Measurements from ENCODE around the gene INA. TPM values are rescaled to one million over a fixed set of nuclear protein-coding genes. Genes with fewer than 3 reads are reported as not detected.
A peak's percentile ranks its signal among the peaks of the same experiment; 100 is the strongest.

INA gene
- total RNA-seq, 1 donor from 2014 or later = 1.4 TPM

GRCh38 chr10:103273041-103273441, 3.9 kb upstream of the INA start:
- DNase-seq (ENCODE audit: low spot score) = peak; percentile 80

GRCh38 chr10:103276251-103276895, 565 bp upstream of the INA start:
- DNase-seq (ENCODE audit: low spot score) = no peak

GRCh38 chr10:103277713-103278536, 987 bp downstream of the INA start:
- no peak for DNase-seq (ENCODE audit: low spot score)

- DNase-seq (ENCODE audit: low spot score) = no peak
These were observed 1.5 kb downstream of the INA start for GRCh38 chr10:103278537-103278823.

- peak; percentile 55 for DNase-seq (ENCODE audit: low spot score)
These were observed 1.9 kb downstream of the INA start for GRCh38 chr10:103278862-103279298.

GRCh38 chr10:103280031-103280430, 3.1 kb downstream of the INA start:
- DNase-seq (ENCODE audit: low spot score) = no peak

- DNase-seq (ENCODE audit: low spot score) = no peak
These were observed 3.6 kb downstream of the INA start for GRCh38 chr10:103280506-103280905.

GRCh38 chr10:103281753-103282152, 4.8 kb downstream of the INA start:
- DNase-seq (ENCODE audit: low spot score) = peak; percentile 90

- DNase-seq (ENCODE audit: low spot score) = peak; percentile 36
These were observed 6.0 kb downstream of the INA start for GRCh38 chr10:103282961-103283360.

- no peak for DNase-seq (ENCODE audit: low spot score)
These were observed 7.2 kb downstream of the INA start for GRCh38 chr10:103284170-103284569.

GRCh38 chr10:103287992-103288391, 11.1 kb downstream of the INA start:
- no peak for DNase-seq (ENCODE audit: low spot score)

GRCh38 chr10:103291588-103291987, 14.7 kb downstream of the INA start:
- no peak for DNase-seq (ENCODE audit: low spot score)

- peak; percentile 93 for DNase-seq (ENCODE audit: low spot score)
These were observed 18.6 kb downstream of the INA start for GRCh38 chr10:103295374-103296015.

- DNase-seq (ENCODE audit: low spot score) = no peak
These were observed 30.7 kb downstream of the INA start for GRCh38 chr10:103307594-103307993.

- no peak for DNase-seq (ENCODE audit: low spot score)
These were observed 33.3 kb downstream of the INA start for GRCh38 chr10:103310197-103310596.

GRCh38 chr10:103316087-103316486, 39.1 kb downstream of the INA start:
- no peak for DNase-seq (ENCODE audit: low spot score)

- DNase-seq (ENCODE audit: low spot score) = no peak
These were observed 51.0 kb downstream of the INA start for GRCh38 chr10:103327906-103328305.

- peak; percentile 23 for DNase-seq (ENCODE audit: low spot score)
These were observed 57.1 kb downstream of the INA start for GRCh38 chr10:103333934-103334520.

GRCh38 chr10:103334567-103334966, 57.6 kb downstream of the INA start:
- no peak for DNase-seq (ENCODE audit: low spot score)

GRCh38 chr10:103336370-103336769, 59.4 kb downstream of the INA start:
- DNase-seq (ENCODE audit: low spot score) = no peak
